Hepatocyte (in vitro differentiated cells): ENCODE measurements around the gene APCS. TPM values are rescaled to one million over a fixed set of nuclear protein-coding genes. Genes with fewer than 3 reads are reported as not detected.

Experiments used
- DNase-seq: peaks from one replicate; pipeline ENCODE4 v3.0.0-alpha.2; 2016; ENCODE audit warnings: low spot score
- H2AFZ ChIP-seq: fragments of 200-600 bp; sonication (generic); 2 replicates; pipeline ENCODE4 v1.6.0; 2016; ENCODE audit warnings: antibody characterized with exemption, mild to moderate bottlenecking
- H3K27ac ChIP-seq: fragments of 200-600 bp; sonication (generic); 2 replicates; pipeline ENCODE4 v1.5.1; 2016; ENCODE audit warnings: mild to moderate bottlenecking
- H3K27me3 ChIP-seq: fragments of 200-600 bp; sonication (generic); 2 replicates; pipeline ENCODE4 v1.6.1; 2016
- H3K36me3 ChIP-seq: fragments of 200-600 bp; sonication (generic); replicated peaks from 2 replicates; pipeline ENCODE4 v1.5.1; 2016; ENCODE audit warnings: low read depth; ENCODE audit not compliant: insufficient read depth
- H3K4me1 ChIP-seq: fragments of 200-600 bp; sonication (generic); 2 replicates; pipeline ENCODE4 v1.5.1; 2016; ENCODE audit warnings: mild to moderate bottlenecking, moderate library complexity; ENCODE audit not compliant: insufficient read depth
- H3K4me2 ChIP-seq: fragments of 200-600 bp; sonication (generic); 2 replicates; pipeline ENCODE4 v1.6.0; 2016
- H3K4me3 ChIP-seq: fragments of 200-600 bp; sonication (generic); 2 replicates; pipeline ENCODE4 v1.5.1; 2016; ENCODE audit warnings: mild to moderate bottlenecking
- H3K79me2 ChIP-seq: fragments of 200-600 bp; sonication (generic); 2 replicates; pipeline ENCODE4 v1.6.0; 2017; ENCODE audit warnings: mild to moderate bottlenecking
- H3K9me2 ChIP-seq: fragments of 200-600 bp; sonication (generic); replicated peaks from 2 replicates; pipeline ENCODE4 v1.6.0; 2017; ENCODE audit warnings: mild to moderate bottlenecking; ENCODE audit not compliant: insufficient read depth
- H3K9me3 ChIP-seq: fragments of 200-600 bp; sonication (generic); 2 replicates; pipeline ENCODE4 v1.5.1; 2016; ENCODE audit warnings: low read depth, mild to moderate bottlenecking
- H4K20me1 ChIP-seq: fragments of 200-600 bp; sonication (generic); 2 replicates; pipeline ENCODE4 v1.6.0; 2016; ENCODE audit warnings: mild to moderate bottlenecking; ENCODE audit not compliant: insufficient read depth, poor library complexity, severe bottlenecking
- EZH2 ChIP-seq: fragments of 200-600 bp; sonication (generic); IDR thresholded peaks from 2 replicates; pipeline ENCODE4 v1.6.1; 2016; ENCODE audit warnings: antibody characterized with exemption, mild to moderate bottlenecking, borderline replicate concordance
- EZH2phosphoT487 ChIP-seq: fragments of 200-600 bp; sonication (generic); IDR thresholded peaks from one replicate; pipeline ENCODE4 v1.6.1; 2018; ENCODE audit warnings: antibody characterized with exemption, mild to moderate bottlenecking, low read depth, moderate library complexity; ENCODE audit not compliant: unreplicated experiment, severe bottlenecking
- WGBS: methylation state at CpG from one replicate; pipeline ENCODE4 v1.1.6; 2016; ENCODE audit warnings: low lambda C conversion rate; ENCODE audit errors: missing lambda C conversion rate; 5-methylcytosine and 5-hydroxymethylcytosine counted together
- polyA plus RNA-seq: library from polyadenylated mRNA; unstranded; fragments of >200 nt; fragmentation: Nextera tagmentation; extraction: Ambion mirVana; gene quantifications from 2 replicates; pipeline ENCODE4 v1.2.1, GENCODE V29; 2016
- total RNA-seq: library from RNA; depleted of rRNA; stranded (reverse); fragments of >200 nt; gene quantifications from 2 replicates; pipeline ENCODE4 v1.2.3, GENCODE V29; 2014
- TF ChIP-seq, protein P1 (sequence below): fragments of 200-600 bp; sonication (generic); IDR thresholded peaks from 2 replicates; pipeline ENCODE4 v1.5.1; 2016; ENCODE audit warnings: antibody characterized with exemption, mild to moderate bottlenecking; ENCODE audit not compliant: poor library complexity

The APCS gene
- total and polyA plus RNA-seq, 2 experiments from 2014 or later = 4.0 TPM; not detected in 1

- TF ChIP-seq EZH2phosphoT487 (no peak), EZH2 (no peak)
- TF ChIP-seq, protein P1, sequence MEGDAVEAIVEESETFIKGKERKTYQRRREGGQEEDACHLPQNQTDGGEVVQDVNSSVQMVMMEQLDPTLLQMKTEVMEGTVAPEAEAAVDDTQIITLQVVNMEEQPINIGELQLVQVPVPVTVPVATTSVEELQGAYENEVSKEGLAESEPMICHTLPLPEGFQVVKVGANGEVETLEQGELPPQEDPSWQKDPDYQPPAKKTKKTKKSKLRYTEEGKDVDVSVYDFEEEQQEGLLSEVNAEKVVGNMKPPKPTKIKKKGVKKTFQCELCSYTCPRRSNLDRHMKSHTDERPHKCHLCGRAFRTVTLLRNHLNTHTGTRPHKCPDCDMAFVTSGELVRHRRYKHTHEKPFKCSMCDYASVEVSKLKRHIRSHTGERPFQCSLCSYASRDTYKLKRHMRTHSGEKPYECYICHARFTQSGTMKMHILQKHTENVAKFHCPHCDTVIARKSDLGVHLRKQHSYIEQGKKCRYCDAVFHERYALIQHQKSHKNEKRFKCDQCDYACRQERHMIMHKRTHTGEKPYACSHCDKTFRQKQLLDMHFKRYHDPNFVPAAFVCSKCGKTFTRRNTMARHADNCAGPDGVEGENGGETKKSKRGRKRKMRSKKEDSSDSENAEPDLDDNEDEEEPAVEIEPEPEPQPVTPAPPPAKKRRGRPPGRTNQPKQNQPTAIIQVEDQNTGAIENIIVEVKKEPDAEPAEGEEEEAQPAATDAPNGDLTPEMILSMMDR = no peak
- Histone ChIP-seq H3K4me2 (no peak overlapping the region), H3K27ac (no peak overlapping the region), H4K20me1 (no peaks in the 10 kb centered on the region), H3K27me3 (no peaks in the 10 kb centered on the region), H3K79me2 (no peaks in the 10 kb centered on the region), H3K4me3 (no peak overlapping the region), H3K9me2 (no peaks in the 10 kb centered on the region), H3K4me1 (no peaks in the 10 kb centered on the region), H2AFZ (no peak overlapping the region), H3K36me3 (no peaks in the 10 kb centered on the region), H3K9me3 (no peaks in the 10 kb centered on the region)
- WGBS = 54% methylated on average over 8 of the region's 8 CpGs
- no peak for DNase-seq
Measured at GRCh38 chr1:159612211-159612885, 24.7 kb downstream of the APCS start.

DNA sequence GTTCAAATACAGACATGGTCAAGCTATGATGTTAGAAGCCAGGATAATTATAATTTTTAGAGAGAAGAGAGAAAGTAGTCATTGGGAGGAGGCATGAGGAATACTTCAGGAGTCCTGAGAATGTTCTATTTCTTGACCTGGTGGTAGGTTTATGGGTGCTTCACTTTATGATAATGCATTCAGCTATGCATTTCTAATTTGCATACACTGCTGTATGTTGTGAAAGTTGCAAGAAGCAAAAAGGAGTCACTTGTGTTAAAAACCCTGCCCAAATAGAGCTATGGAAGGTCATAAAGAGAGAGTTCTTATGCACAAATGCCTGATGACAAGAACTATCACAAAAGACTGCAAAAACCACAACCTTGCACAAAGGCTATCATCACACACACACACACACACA lies 45.3 kb downstream of the APCS start:
- Histone ChIP-seq H4K20me1 (no peaks in the 10 kb centered on the region), H3K79me2 (no peaks in the 10 kb centered on the region), H2AFZ (no peak overlapping the region), H3K27me3 (no peaks in the 10 kb centered on the region), H3K9me2 (no peaks in the 10 kb centered on the region), H3K4me3 (no peak overlapping the region), H3K4me1 (no peaks in the 10 kb centered on the region), H3K27ac (no peak overlapping the region), H3K9me3 (no peaks in the 10 kb centered on the region), H3K4me2 (no peak overlapping the region), H3K36me3 (no peaks in the 10 kb centered on the region)
- TF ChIP-seq EZH2 (no peak), EZH2phosphoT487 (no peak)
- TF ChIP-seq, protein P1 = no peak
- no peak for DNase-seq

Other genes with a start within 250 kb of the APCS start
- not detected in 2 replicates for gene OR10J4, start 155.6 kb upstream of the APCS start, total RNA-seq
- not detected in 2 replicates for gene OR10J4, start 155.6 kb upstream of the APCS start, polyA plus RNA-seq
- not detected in 2 replicates for gene OR10J1, start 148.1 kb upstream of the APCS start, total RNA-seq
- gene OR10J1, start 148.1 kb upstream of the APCS start, polyA plus RNA-seq = not detected in 2 replicates
- gene OR10J5, start 51.8 kb upstream of the APCS start, total RNA-seq = not detected in 2 replicates
- not detected in 2 replicates for gene OR10J5, start 51.8 kb upstream of the APCS start, polyA plus RNA-seq
- not detected in 2 replicates for gene CRP, start 126.8 kb downstream of the APCS start, total RNA-seq
- not detected in 2 replicates for gene CRP, start 126.8 kb downstream of the APCS start, polyA plus RNA-seq
- gene DUSP23, start 193.1 kb downstream of the APCS start, total RNA-seq = 17.2 and 22.8 TPM in 2 replicates
- 39.5 and 44.6 TPM in 2 replicates for gene DUSP23, start 193.1 kb downstream of the APCS start, polyA plus RNA-seq
- gene FCRL6, start 214.5 kb downstream of the APCS start, total RNA-seq = not detected in 2 replicates
- not detected in 2 replicates for gene FCRL6, start 214.5 kb downstream of the APCS start, polyA plus RNA-seq
- gene SLAMF8, start 239.0 kb downstream of the APCS start, total RNA-seq = 0.52 and 0.57 TPM in 2 replicates
- gene SLAMF8, start 239.0 kb downstream of the APCS start, polyA plus RNA-seq = 0.47 and 0.74 TPM in 2 replicates